Activated CD8-positive, alpha-beta memory T cell treated with anti-CD3 and anti-CD28 coated beads, Interleukin-2, amount 50 U/mL, for 4 hours (primary cell): ENCODE results near the gene MIPOL1.
"Not testable (repeated sequence)": the region's sequence is repeated elsewhere in the genome, so short reads cannot be mapped to it uniquely, and the experiment has no call there.

Source experiments
- DNase-seq: peaks from one replicate; pipeline ENCODE4 v3.0.0-alpha.2; 2020

The MIPOL1 gene

DNA sequence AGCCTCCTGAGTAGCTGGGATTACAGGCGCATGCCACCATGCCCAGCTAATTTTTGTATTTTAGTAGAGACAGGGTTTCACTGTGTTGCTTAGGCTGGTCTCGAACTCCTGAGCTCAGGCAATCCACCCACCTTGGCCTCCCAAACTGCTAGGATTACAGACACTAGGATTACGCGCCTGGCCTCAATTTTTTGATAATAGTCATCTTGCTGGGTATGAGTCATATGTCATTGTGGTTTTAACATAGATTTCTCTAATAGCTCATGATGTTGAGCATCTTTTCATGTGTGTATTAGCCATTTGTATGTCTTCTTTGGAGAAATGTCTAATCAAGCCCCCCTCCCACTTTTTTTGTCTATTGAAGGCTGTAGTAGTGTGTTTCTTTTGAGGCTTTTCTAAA is 38.3 kb downstream of the MIPOL1 start:
- DNase-seq, result not testable (repeated sequence)

DNA sequence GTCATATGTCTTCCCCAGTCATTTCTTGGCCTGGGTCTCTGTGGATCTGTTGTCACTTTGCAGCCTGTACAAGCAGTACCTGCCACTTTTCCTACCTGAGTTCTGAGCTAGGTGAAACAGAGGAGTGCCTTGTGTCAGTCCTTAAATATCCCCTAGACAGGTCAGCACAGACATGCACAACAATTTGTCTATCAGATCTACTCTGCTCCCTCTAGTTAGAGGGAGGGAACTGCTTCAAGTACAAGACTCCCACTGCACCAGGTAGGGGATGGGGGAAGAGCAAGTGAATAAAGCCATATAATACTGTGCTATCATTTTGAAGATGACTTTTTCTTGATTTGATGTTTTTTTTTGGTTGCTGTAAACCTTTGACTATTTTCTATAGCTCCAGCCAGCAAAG is 39.4 kb downstream of the MIPOL1 start:
- DNase-seq, result no peak

DNA sequence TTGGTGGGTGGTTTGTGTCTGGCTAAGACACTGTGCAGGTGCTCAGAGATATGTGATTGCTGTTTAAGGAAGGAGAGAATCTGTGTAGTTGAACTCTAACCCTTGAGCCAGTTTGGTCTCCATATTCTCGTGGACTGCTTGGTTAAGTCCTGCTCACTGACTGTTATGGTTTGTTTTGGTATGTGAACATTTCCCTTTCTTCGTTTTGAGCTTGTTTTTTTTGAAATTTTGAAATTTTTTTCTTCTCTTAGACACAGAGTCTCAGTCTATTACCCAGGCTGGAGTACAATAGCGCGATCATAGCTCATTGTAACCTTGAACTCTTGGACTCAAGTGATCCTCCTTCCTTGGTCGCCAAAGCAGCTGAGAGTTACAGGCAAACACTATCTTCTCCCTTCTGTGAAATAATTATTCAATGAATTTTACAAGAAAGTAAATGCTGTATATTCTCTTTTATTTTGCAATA is 40.0 kb downstream of the MIPOL1 start:
- DNase-seq, result no peak

DNA sequence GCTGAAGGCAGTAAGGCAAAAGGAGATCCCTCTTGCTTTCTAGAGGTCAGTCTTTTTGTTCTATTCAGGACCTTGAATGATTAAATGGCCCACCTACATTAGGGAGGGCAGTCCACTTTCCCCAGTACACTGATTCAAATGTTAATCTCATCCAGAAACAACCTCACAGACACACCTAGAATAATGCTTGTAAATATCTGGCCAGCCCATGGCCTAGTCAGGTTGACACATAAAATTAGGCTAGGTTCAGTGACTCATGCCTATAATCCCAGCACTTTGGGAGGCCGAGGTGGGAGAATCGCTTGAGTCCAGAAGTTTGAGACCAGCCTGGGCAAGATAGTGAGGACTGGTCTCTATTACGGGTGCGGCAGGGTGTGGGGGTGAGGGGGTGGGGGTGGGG is 43.5 kb downstream of the MIPOL1 start:
- DNase-seq, result no peak

DNA sequence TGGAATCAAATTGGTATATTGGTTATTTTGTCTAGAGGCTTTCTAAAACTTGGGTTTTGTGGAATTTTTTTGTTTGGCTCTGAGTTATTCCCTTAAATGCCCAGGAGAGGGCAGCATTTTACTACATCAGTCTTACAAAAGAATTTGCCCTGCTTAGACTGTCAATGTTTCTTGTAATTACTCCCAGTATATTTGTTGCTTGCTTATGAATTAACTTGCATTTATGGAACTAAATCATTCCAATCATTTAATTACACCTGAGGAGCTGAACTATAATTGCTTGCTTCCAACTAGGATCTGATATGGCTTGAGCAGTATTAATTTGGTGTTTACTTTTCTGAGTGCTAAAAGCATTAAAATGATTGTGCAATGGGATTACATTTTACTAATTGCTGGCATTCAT is 48.7 kb downstream of the MIPOL1 start:
- DNase-seq, result no peak

DNA sequence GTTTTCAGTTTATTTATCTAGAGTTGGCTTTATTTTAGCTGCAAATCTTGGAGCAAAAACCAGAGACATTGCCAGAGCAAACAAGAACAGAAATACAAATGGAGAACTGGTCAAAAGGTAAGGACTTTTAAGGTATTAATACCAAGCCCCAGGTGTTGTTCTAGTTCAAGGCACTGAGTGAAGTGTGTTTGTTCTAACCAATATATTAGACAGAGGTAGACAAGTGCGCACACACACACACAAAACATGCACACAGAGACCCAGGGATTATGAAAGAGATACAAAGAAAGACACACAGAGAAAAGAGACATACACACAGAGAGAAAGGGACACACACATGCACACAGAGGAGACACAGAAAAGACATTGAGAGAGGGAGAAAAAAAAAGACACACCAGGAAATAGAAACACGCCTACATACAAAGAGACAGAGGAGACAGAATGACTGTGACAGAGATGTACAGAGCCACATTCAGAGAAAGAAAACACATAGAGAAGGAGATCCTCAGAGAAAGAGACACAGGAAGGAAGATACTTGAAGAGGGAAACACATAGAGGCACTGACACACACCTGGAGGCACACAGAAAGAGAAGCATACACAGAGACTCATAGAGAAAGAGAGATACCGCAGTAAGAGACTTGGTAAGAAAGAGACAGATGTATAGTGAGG is 50.2 kb downstream of the MIPOL1 start:
- DNase-seq, result no peak

DNA sequence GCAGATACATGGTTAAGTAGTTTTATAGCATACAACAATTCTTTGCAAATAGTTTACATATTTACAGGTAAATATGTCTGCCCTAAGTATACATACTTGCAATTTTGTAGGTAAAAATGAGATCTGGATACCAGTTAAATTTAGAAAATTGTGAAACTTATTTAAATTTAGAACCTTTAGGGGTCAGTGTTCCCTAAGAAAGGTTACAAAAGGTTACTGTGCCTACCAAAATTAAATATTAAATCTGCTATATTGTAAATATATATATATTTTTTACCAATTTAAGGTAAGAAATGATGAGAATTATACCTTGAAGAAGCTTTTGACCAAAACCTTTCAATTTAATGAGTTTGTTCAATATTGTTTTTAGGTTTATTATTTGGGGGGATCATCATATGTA is 54.0 kb downstream of the MIPOL1 start:
- no peak for DNase-seq

DNA sequence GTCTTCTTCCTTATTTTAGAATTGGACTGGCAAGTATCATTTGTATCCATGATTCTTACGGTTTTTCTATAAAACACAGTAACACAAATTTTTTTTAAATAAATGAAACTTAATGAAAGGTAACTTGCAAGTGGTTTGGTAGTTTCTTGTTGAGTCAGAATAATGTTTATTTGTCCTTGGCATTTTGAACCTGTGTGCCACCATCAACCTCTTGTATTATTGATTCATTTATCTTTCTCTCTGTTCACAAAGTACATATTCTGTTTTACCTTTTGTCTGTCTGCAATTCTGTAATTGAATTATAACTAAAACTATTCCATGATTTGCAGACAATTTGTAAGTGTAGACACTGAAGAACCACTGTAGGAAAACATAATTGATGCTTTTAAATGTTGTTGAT is 54.7 kb downstream of the MIPOL1 start:
- DNase-seq, result no peak

DNA sequence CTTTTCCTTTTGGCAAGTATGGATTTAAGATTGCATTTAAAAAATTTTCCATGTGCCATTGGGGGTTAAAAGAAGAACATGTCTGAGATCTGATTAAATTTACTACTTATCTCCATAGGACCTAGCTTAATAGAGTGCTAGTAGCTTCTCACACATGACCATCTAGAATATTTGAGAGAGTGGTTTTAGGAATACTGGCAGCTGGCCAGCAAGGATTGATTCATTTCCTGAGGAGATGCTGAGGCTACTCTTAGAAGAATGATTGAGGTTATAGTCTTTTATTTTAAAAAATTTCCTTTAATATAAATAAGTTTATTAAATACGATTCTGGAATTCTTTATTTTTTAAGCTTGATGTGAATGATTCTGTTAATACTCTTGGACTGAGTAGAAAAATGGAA is 56.2 kb downstream of the MIPOL1 start:
- no peak for DNase-seq

DNA sequence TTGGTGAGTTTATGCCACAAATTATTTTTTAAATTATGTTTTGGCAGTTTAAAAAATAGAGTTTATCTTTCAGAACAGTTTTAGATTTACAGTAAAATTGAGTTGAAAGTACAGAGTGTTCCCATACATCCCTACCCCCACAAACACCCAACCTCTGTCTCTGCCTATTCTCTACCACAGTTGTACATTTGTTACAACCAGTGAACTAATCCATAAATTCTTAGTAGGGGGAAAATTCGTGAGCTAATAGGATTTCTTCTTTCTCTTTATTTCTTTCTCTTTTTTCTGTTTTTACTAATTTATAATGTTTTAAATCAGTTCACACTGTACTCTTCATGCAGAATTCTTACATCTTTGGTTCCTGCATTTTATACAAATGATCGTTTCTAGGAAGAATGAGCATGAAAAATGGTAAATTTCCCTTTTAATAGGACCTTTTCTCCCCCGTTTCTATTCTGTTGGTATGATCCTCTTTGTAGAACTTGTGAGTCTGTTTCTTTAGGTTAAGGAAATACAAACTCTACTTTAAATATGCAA is 56.7 kb downstream of the MIPOL1 start:
- no peak for DNase-seq

DNA sequence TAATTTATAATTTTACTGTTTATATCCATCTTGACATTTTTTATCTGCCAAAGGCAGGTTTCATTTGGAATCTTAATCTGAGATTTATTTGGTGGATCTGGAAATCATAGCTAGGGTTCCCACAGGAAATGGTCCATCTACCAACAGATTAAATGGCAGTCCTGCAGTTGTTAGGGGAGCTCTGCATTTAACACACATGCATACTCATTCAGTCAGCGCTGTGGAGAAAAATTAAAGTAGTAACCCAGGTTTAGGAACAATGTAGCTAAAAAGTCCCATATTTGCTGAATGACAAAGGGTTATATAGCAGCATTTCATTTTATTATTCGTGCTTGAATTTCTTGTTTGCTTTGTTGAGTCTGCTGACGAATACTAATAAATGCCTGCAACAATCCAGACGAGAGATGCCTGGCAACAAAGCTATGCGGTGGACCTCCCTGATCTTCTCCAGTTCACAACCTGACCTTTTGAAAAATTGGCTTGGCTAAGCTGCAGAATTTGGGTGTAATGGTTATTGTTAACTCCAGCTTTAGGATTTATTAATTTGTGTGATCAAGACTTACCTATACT is 59.8 kb downstream of the MIPOL1 start:
- DNase-seq, result no peak

DNA sequence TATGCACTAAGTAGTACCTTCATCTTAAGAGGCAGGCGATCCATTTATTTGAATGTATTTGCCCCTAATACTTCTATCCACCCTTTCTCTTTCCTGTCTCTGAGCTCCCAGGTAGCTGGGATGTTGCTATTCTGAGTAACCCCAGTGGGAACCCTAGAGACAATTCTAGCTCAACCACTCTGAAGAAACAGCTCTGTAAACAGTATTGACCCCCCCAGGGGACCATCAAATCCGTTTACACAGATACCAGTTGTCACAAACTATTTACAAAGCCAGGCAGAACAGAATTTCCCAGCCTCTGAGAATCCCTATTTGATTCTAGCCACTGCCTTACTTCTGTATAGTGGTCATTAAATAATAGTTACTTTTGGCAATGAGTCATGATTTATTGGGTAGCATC is 64.9 kb downstream of the MIPOL1 start:
- DNase-seq, result no peak

DNA sequence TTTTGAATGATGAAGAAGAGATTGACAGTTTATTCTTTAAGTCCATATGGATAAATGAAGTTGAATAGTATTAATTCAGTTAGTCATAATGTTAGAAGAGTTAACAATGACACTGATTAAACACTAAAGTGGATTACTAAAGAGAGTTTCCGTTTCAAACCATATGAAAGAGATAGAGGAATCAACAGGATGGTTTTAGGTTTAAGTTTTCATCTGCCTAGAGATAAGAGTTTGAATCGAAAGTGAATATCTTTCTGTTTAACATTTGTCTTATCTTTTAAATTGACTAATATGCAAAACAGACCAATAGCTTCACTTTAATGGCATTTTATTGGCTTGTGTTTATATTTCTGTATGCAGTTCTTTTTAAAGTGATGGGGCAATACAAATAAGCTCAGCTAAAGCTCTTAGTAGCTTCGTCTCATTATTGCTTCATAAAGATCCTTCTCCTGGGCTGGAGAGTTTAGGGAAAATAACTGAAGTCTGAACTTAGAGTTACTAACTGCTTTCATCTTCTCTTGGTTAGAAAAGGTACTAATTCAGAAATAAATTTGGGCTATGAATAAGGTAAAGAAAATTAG is 66.0 kb downstream of the MIPOL1 start:
- no peak for DNase-seq

DNA sequence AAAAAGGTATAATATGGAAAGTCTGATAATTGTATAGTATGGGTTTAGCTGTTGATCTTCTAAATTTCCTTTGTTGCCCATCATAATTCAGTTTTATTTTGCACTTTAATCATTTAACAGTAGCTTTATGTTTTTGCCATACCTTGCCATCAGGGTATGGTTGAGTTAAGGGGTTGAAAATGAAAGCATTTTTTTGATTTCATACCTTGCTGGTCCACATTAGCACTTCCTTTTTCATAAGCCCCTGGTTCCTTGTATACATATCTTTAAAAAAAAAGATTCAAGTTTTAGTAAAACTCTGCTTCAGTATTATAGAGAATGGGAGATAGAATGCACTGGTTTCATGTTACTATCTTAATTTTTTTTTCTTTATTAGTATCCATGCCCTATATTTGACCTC is 71.1 kb downstream of the MIPOL1 start:
- DNase-seq, result no peak

DNA sequence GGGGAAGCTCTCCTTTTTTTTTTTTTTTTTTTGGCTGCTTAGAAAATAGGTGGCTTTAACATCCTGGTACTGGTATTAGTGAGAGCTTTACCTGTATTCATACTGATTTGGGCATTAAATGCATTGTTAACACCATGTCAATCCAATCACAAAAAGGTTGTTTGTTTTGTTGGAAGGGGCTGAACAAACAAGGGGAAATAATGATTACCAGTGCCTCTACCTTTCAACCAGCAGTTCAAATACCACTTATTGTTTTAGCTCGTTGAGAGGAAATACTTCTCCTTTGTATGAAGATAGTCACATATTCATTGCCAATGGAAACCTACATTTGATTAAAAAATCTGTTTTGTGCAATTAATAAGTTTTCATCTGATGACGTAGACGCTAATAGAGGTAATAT is 72.9 kb downstream of the MIPOL1 start:
- DNase-seq, result no peak

DNA sequence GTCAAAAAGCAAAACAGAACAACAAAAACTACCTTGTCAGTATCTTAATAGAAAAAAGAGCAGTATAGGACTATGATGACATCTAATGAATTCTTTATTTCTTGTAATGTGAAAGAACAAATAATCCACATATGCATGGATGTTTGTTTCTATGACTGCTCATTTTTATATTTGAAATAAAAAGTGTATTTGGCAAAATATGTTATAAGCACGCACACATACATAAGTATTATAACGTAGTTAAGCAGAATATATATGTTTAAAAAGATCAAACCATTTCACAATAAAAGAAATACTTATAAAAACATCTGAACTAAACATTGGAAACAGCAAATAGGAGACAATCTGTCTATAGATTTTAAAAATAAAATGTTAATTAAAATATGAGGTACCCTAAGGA is 74.8 kb downstream of the MIPOL1 start:
- DNase-seq, result no peak

DNA sequence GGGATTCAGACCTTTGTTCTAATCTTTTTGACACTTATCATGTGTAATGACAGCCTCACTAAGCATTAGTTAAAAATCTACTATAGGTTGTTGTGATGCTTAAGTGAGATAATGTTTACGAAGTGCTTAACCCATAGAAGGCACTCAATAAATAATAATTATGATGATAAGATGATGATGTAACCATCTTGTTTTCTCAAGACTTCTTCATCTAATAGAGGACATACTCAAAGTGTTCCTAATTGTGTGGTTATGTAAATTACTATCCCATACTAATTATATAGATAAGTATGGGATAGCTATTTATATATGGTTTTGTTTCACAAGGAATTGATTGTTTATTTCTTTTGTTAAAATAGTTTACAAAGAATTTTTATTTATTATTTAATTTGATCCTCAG is 76.9 kb downstream of the MIPOL1 start:
- DNase-seq, result no peak

DNA sequence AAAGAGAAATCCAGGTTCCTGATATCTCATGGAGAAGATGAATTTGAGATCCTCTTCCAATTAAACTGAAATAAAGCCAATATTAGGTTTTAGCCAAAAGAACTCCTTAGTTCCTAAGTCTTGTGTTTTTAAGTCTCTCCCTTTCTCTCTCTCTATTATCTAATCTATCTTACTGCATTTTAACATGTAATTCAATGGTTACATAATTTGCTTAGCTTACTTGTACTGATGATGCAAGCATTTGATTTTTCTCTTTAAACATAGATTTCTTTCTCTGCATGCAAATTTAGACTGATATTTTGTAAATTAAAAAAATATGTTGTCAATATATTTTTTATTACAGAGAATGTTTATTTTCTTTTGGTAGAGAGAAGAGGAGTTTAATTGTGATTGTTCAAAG is 78.2 kb downstream of the MIPOL1 start:
- no peak for DNase-seq

DNA sequence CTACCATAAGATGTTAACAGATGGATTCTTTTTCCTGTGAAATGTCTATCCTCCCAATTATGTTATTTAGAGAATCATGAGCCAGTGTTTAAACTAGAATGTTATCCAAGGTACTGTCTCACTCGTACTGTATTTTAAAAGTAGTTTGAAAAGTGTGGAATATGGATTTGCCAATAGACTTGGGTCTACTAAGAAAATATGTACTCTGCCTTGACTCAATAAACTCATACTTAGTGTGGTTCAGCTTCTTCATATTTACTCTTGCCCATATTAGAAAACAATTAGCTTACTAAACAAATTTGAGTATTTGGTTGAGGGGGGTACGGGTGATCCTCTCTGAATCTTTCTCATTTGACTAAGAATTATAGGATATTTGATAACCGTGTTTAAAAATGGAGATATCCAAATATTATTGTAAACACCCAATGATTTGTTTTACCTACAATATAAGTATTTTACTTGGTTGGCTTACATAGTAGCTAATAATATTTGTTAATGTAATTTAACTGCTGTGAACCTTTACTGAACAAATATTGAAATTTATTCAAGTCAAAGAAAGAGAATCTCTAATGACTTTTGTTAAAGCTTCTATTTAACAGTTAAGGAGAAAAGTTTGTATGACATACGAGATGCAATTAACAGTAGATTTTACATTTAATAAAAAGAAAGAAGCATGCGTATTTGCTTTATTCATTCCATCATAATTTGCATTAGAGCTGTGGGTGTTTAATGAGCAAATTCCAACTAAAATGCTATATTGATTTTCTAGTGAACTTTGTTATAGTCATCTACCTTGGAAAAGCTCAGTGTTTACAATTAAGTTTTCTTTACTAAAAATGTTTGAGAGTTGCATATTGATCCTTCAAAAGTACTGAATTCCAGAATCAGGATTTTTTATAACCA is 81.2 kb downstream of the MIPOL1 start:
- no peak for DNase-seq

DNA sequence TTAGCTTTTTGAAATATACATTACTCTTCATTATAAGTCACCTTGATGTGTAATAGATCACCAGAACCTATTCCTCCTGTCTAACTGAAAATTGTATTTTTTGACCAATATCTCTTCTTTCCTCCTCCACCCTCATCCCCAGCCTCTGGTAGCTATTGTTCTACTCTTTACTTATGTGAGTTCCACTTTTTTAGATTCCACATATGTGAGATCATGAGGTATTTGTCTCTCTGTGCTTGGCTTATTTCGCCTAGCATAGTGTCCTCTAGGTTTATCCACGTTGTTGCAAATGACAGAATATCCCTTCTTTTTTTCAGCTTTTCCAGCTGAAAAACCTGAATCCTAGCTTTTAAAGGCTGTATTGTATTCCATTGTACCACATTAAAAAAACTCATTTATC is 82.1 kb downstream of the MIPOL1 start:
- no peak for DNase-seq

DNA sequence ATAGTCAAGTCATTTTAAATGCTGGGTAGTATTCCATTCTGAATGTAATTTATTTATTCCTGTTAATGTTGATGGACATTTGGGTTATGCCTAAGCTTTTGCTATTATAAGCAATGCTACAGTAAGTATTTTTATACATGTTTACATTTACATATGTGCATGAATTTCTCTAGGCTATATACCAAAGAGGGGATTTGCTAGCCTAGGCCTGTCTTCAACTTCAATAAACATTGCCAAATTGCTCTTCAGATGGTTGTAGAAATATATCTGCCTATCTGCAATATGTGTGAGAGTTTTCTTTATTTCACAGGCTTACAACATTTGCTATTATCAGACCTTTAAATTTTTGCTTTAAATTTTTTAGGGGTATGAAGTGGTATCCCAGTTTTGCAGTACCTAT is 87.0 kb downstream of the MIPOL1 start:
- DNase-seq, result no peak

DNA sequence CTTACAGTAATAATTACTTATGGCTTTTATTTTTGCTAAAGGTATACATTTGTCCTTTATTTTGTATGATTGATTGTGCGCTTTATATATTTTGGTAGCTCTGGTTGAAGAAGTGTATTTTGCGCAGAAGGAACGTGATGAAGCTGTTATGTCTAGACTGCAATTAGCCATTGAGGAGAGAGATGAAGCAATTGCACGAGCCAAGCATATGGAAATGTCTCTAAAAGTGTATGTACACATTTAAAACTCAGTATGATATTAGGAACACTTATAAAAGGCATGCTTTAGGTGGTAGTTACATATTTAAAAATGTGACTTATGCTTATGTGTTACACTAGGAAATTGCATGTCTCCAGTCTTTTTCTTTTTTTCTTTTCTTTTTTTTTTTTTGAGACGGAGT is 87.5 kb downstream of the MIPOL1 start:
- DNase-seq, result no peak

DNA sequence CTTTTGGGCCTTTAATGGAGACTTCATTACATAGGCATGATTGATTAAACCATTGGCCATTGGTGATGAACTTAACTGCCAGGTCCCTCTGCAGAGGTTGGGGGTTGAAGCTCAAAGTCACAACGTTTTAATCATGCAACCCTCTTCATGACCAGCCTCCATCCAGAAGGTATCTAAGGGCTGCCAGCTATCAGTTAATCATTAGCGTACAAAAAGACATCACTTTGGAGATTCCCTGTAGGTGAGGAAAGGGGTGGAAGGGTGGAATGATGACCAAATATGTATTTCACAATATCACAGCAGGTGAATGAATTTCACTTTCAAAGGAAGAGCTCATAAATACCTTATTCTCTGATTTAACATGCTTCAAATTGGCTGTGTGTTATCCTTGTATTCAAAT is 92.0 kb downstream of the MIPOL1 start:
- no peak for DNase-seq

DNA sequence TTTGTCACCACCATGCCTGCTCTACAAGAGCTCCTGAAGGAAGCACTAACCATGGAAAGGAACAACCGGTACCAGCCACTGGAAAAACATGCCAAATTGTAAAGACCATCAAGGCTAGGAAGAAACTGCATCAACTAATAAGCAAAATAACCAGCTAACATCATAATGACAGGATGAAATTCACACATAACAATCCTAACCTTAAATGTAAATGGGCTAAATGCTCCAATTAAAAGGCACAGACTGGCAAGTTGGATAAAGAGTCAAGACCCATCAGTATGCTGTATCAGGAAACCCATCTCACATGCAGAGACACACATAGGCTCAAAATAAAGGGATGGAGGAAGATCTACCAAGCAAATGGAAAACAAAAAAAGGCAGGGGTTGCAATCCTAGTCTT is 97.5 kb downstream of the MIPOL1 start:
- not testable (repeated sequence) for DNase-seq
